ENCODE measurements around the gene TMEM185B. TPM values are rescaled to one million over a fixed set of nuclear protein-coding genes. Genes with fewer than 3 reads are reported as not detected.

Gene TMEM185B
- total and polyA plus RNA-seq, 10 of the 15 experiments (the other 5 are each of a cell fraction or from before 2014, with no cell fraction given), result 2.4 to 20.9 (median 14.5) TPM

DNA sequence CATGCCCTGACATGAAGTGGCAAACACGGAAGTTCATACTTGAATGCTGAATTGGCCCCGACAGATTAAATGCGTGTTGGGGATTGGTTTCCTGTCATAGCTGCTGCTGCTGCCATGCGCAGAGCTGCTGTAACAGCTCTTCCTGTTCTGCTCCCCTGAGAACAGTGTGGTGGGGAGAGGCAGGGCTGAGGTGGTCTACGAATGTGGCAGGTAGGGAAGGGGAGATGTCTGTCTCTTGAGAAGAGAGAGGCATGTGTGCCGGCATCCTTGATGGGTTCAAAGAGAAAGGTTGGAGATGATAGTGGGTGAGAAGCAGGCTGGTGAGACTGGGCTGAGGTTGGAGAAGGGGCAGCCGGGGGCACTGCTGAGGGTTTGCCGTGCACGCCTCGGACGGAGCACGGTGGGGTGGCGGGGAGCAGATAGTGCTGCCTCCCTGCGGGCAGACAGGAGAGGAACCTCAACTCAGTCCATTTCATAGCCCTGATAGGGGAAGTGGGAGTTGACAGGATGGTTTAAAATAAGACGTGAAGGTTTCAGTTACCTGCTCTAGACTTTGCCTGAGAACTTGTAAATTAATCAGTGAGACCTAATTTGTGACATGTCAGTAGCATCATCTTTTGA lies 46.1 kb downstream of the TMEM185B start (continued):
- TF ChIP-seq SUPT20H (IDR thresholded peaks at IDR 0.05; ENCODE audit: borderline replicate concordance, control insufficient read depth, low read depth, low read length) (no peak), IRF4 (IDR thresholded peaks at IDR 0.05; ENCODE audit: low read depth, low read length) (peak; percentile 93), ATF2 (IDR thresholded peaks at IDR 0.05; ENCODE audit: low read length) (peak; percentile 43; the same call in 1 of the 2 replicates), SMAD5 (IDR thresholded peaks at IDR 0.05; ENCODE audit: low read depth) (peak; percentile 84), ETV6 (conservative IDR thresholded peaks at IDR 0.05 in 1 of 2, IDR thresholded peaks at IDR 0.05 in 1 of 2; ENCODE audit: borderline replicate concordance in 1 of 2, low read depth in 1 of 2) (peak in 1 of 2 experiments; percentile 78; a peak in 1 of 4 replicates), KLF5 (IDR thresholded peaks at IDR 0.05; ENCODE audit: partially characterized antibody) (no peak), MLLT1 (IDR thresholded peaks at IDR 0.05) (peak; percentile 83; the same call in 1 of the 2 replicates), GABPA (IDR thresholded peaks at IDR 0.05; ENCODE audit: low read depth) (peak; percentile 38; the same call in 1 of the 2 replicates), ZNF217 (IDR thresholded peaks at IDR 0.05) (no peak), RCOR1 (conservative IDR thresholded peaks at IDR 0.05; ENCODE audit: low read depth, low read length) (no peak), FOS (IDR thresholded peaks at IDR 0.05; ENCODE audit: borderline replicate concordance, extremely low read depth, insufficient read length) (no peak), EP300 (IDR thresholded peaks at IDR 0.05; ENCODE audit: borderline replicate concordance in 1 of 2, control insufficient read depth in 1 of 2, low read depth in 2 of 2, low read length in 2 of 2) (peak in 1 of 2 experiments; percentile 76; a peak in 2 of 4 replicates), ESRRA (IDR thresholded peaks at IDR 0.05; ENCODE audit: low read length) (no peak), MYC (IDR thresholded peaks at IDR 0.05; ENCODE audit: insufficient read depth, insufficient read length, insufficient replicate concordance, low read length, severe bottlenecking) (no peak), EED (IDR thresholded peaks at IDR 0.05; ENCODE audit: low read depth) (peak; percentile 70; the same call in 1 of the 2 replicates), POLR2A (IDR thresholded peaks at IDR 0.05; ENCODE audit: low read depth, low read length) (peak; percentile 90), NR2C2 (IDR thresholded peaks at IDR 0.05; ENCODE audit: borderline replicate concordance, control insufficient read depth, insufficient read length, low read depth) (no peak), RAD21 (IDR thresholded peaks at IDR 0.05; ENCODE audit: insufficient read depth, low read depth, low read length) (peak; percentile 56), STAT1 (conservative IDR thresholded peaks at IDR 0.05) (0 out of 2 replicates have a peak, but pooled peaks have one; percentile 48), CREM (IDR thresholded peaks at IDR 0.05; ENCODE audit: low read depth) (0 out of 2 replicates have a peak, but pooled peaks have one; percentile 5), TAF1 (IDR thresholded peaks at IDR 0.05; ENCODE audit: borderline replicate concordance, low read depth, low read length) (0 out of 2 replicates have a peak, but pooled peaks have one; percentile 41), CBX5 (IDR thresholded peaks at IDR 0.05; ENCODE audit: low read depth) (peak; percentile 67; the same call in 1 of the 2 replicates), BMI1 (IDR thresholded peaks at IDR 0.05; ENCODE audit: borderline replicate concordance) (no peak), PAX5 (IDR thresholded peaks at IDR 0.05; ENCODE audit: borderline replicate concordance, low read depth, low read length) (peak; percentile 30; the same call in 1 of the 2 replicates), SRF (IDR thresholded peaks at IDR 0.05; ENCODE audit: low read depth in 2 of 2, low read length in 2 of 2) (no peak), MEF2B (IDR thresholded peaks at IDR 0.05; ENCODE audit: partially characterized antibody, poor library complexity, severe bottlenecking) (peak; percentile 88), ZNF622 (IDR thresholded peaks at IDR 0.05) (no peak), MTA2 (IDR thresholded peaks at IDR 0.05; ENCODE audit: low read depth) (peak; percentile 83)

Measured in GM12878 (cell line).